ENCODE measurements around the gene CDR2L.

CDR2L gene

GRCh38 chr17:74941128-74941725 is 46.2 kb upstream of the CDR2L start:
- TF ChIP-seq EZH2 (optimal IDR thresholded peaks at IDR 0.05; ENCODE audit: low read depth, low read length) (no peak), CTCF (IDR thresholded peaks at IDR 0.05; ENCODE audit: low read length) (no peak), EZH2phosphoT487 (IDR thresholded peaks at IDR 0.05; ENCODE audit: low read length) (no peak)
- Histone ChIP-seq H3K27me3 (replicated peaks; ENCODE audit: insufficient read depth, low read length) (peaks cover 84% of the 10 kb centered on the region), H3K4me3 (ENCODE audit: low read length) (no peak overlapping the region)

GRCh38 chr17:74943808-74944522 is 43.5 kb upstream of the CDR2L start:
- Histone ChIP-seq H3K9me2 (replicated peaks; ENCODE audit: insufficient read depth, low read length) (no peaks in the 10 kb centered on the region), H3K79me2 (ENCODE audit: low read length) (no peaks in the 10 kb centered on the region), H4K20me1 (ENCODE audit: insufficient read depth, low read length) (no peaks in the 10 kb centered on the region), H3K4me1 (ENCODE audit: low read length) (peaks cover 7% of the 10 kb centered on the region; the same call in 1 of the 2 replicates), H2AFZ (ENCODE audit: low read length) (no peak overlapping the region), H3F3A (ENCODE audit: insufficient read depth, low read length) (no peaks in the 10 kb centered on the region), H3K9ac (ENCODE audit: low read length) (no peak overlapping the region), H3K27me3 (replicated peaks; ENCODE audit: insufficient read depth, low read length) (peaks cover 80% of the 10 kb centered on the region), H3K4me2 (ENCODE audit: low read depth, low read length) (no peak overlapping the region), H3K27ac (ENCODE audit: low read length) (no peak overlapping the region), H3K4me3 (ENCODE audit: low read length) (no peak overlapping the region), H3K9me3 (replicated peaks; ENCODE audit: insufficient read depth, low read length) (no peaks in the 10 kb centered on the region), H3K36me3 (replicated peaks; ENCODE audit: insufficient read depth, low read length) (no peaks in the 10 kb centered on the region)
- no peak for DNase-seq
- TF ChIP-seq EZH2phosphoT487 (IDR thresholded peaks at IDR 0.05; ENCODE audit: low read length) (no peak), EZH2 (optimal IDR thresholded peaks at IDR 0.05; ENCODE audit: low read depth, low read length) (no peak), CTCF (IDR thresholded peaks at IDR 0.05; ENCODE audit: low read length) (no peak)

More at GRCh38 chr17:74941128-74941725, 46.2 kb upstream of the CDR2L start:
- H3K4me2 ChIP-seq (ENCODE audit: low read depth, low read length): no peak overlapping the region
- no peaks in the 10 kb centered on the region for H3K9me3 ChIP-seq (replicated peaks; ENCODE audit: insufficient read depth, low read length)
- peaks cover 7% of the 10 kb centered on the region; the same call in 1 of the 2 replicates for H3K4me1 ChIP-seq (ENCODE audit: low read length)
- DNase-seq: no peak
- H3K9me2 ChIP-seq (replicated peaks; ENCODE audit: insufficient read depth, low read length): no peaks in the 10 kb centered on the region
- no peaks in the 10 kb centered on the region for H4K20me1 ChIP-seq (ENCODE audit: insufficient read depth, low read length)
- H3K79me2 ChIP-seq (ENCODE audit: low read length): no peaks in the 10 kb centered on the region
- H3F3A ChIP-seq (ENCODE audit: insufficient read depth, low read length): no peaks in the 10 kb centered on the region
- no peaks in the 10 kb centered on the region for H3K36me3 ChIP-seq (replicated peaks; ENCODE audit: insufficient read depth, low read length)
- H2AFZ ChIP-seq (ENCODE audit: low read length): no peak overlapping the region
- no peak overlapping the region for H3K9ac ChIP-seq (ENCODE audit: low read length)
- H3K27ac ChIP-seq (ENCODE audit: low read length): no peak overlapping the region

- Histone ChIP-seq H2AFZ (ENCODE audit: low read length) (no peak overlapping the region), H3K27ac (ENCODE audit: low read length) (no peak overlapping the region), H3K79me2 (ENCODE audit: low read length) (no peaks in the 10 kb centered on the region), H3F3A (ENCODE audit: insufficient read depth, low read length) (no peaks in the 10 kb centered on the region), H3K4me1 (ENCODE audit: low read length) (peaks cover 7% of the 10 kb centered on the region; the same call in 1 of the 2 replicates), H3K9ac (ENCODE audit: low read length) (no peak overlapping the region), H3K27me3 (replicated peaks; ENCODE audit: insufficient read depth, low read length) (peaks cover 86% of the 10 kb centered on the region), H3K9me3 (replicated peaks; ENCODE audit: insufficient read depth, low read length) (no peaks in the 10 kb centered on the region), H3K36me3 (replicated peaks; ENCODE audit: insufficient read depth, low read length) (no peaks in the 10 kb centered on the region), H3K4me2 (ENCODE audit: low read depth, low read length) (no peak overlapping the region), H4K20me1 (ENCODE audit: insufficient read depth, low read length) (no peaks in the 10 kb centered on the region), H3K9me2 (replicated peaks; ENCODE audit: insufficient read depth, low read length) (no peaks in the 10 kb centered on the region), H3K4me3 (ENCODE audit: low read length) (no peak overlapping the region)
- TF ChIP-seq EZH2 (optimal IDR thresholded peaks at IDR 0.05; ENCODE audit: low read depth, low read length) (no peak), CTCF (IDR thresholded peaks at IDR 0.05; ENCODE audit: low read length) (no peak), EZH2phosphoT487 (IDR thresholded peaks at IDR 0.05; ENCODE audit: low read length) (no peak)
- peak; percentile 36 for DNase-seq
These were observed 41.9 kb upstream of the CDR2L start for GRCh38 chr17:74945543-74945942.
